ENCODE results near the gene NKX1-1.

GRCh38 chr4:1451106-1451751 is 45.0 kb upstream of the NKX1-1 start:
- no peak for TF ChIP-seq POLR2A (IDR thresholded peaks at IDR 0.05)
- TF ChIP-seq CTCF (IDR thresholded peaks at IDR 0.05) = no peak
- no peak for TF ChIP-seq POLR2AphosphoS5 (IDR thresholded peaks at IDR 0.05)
